Uterus (tissue), 4 donors: ENCODE measurements around the gene CRYBA2. TPM values are rescaled to one million over a fixed set of nuclear protein-coding genes. Genes with fewer than 3 reads are reported as not detected.

ENCODE experiments used
- DNase-seq, 2 donors: peaks; one replicate each; pipeline ENCODE4 v3.0.0-alpha.2; 2019 to 2020
- H3K27ac ChIP-seq, 2 donors: fragments of 200-600 bp; sonication (generic); 1 replicate in 1 of 2; 2 replicates in 1 of 2; pipeline ENCODE4 v1.5.1; 2016 to 2018
- H3K27me3 ChIP-seq, 2 donors: fragments of 200-600 bp; sonication (generic); one replicate each; pipeline ENCODE4 v1.5.1; 2018 to 2019; ENCODE audit warnings: control low read depth in 1 of 2
- H3K36me3 ChIP-seq, 2 donors: fragments of 200-600 bp; sonication (generic); one replicate each; pipeline ENCODE4 v1.5.1; 2019; ENCODE audit warnings: control low read depth in 1 of 2
- H3K4me1 ChIP-seq, 2 donors: fragments of 200-600 bp; sonication (generic); one replicate each; pipeline ENCODE4 v1.5.1; 2018 to 2019; ENCODE audit warnings: control low read depth in 1 of 2
- H3K4me3 ChIP-seq, 2 donors: fragments of 200-600 bp; sonication (generic); 1 replicate in 1 of 2; 2 replicates in 1 of 2; pipeline ENCODE4 v1.5.1; 2018 to 2019; ENCODE audit warnings: mild to moderate bottlenecking in 1 of 2
- H3K9me3 ChIP-seq, 2 donors: fragments of 200-600 bp; sonication (generic); one replicate each; pipeline ENCODE4 v1.5.1; 2019; ENCODE audit warnings: control low read depth in 1 of 2
- CTCF ChIP-seq, 4 experiments: fragments of 200-600 bp in 2 of 4; fragments of 450-650 bp in 2 of 4; sonication (generic) in 2 of 4; IDR thresholded peaks; one replicate each; pipeline ENCODE4 v1.5.1; 2016 to 2019; ENCODE audit warnings: antibody characterized with exemption in 4 of 4, mild to moderate bottlenecking in 2 of 4, moderate library complexity in 1 of 4
- POLR2A ChIP-seq, 2 donors: fragments of 450-650 bp; IDR thresholded peaks; one replicate each; pipeline ENCODE4 v1.6.1; 2016; ENCODE audit warnings: antibody characterized with exemption in 2 of 2, mild to moderate bottlenecking in 1 of 2, moderate library complexity in 1 of 2
- intact Hi-C: fragments of 100-400 bp; cut with DNase I; formaldehyde crosslinking; loops from one replicate; pipeline ENCODE4 v1.15.1; 2023; ENCODE audit warnings: low total_unique reads
- total RNA-seq, 4 donors: library from RNA; depleted of rRNA in 3 of 4; stranded (reverse); fragments of >200 nt in 3 of 4; gene quantifications; one replicate each; pipeline versions ENCODE4 v1.1.0 to v1.2.4, GENCODE V29; 2014 to 2023
- donor health status: DM: yes; HTN: yes; CAD: no.

CRYBA2 gene
- total RNA-seq, 4 donors from 2014 or later, result not detected

- Histone ChIP-seq H3K27ac (no peak overlapping the region), H3K36me3 (no peaks in the 10 kb centered on the region), H3K9me3 (no peaks in the 10 kb centered on the region), H3K4me3 (no peak overlapping the region), H3K27me3 (peaks cover 0 to 8% of the 10 kb centered on the region in 2 donors), H3K4me1 (no peaks in the 10 kb centered on the region)
- intact Hi-C loops, result no loop called here
- no peak for DNase-seq
- TF ChIP-seq POLR2A (IDR thresholded peaks at IDR 0.05) (no peak), CTCF (IDR thresholded peaks at IDR 0.05) (no peak)
Observed at GRCh38 chr2:219038600-219038999, 45.4 kb upstream of the CRYBA2 start.

- H3K27me3 ChIP-seq, result peaks cover 0 to 8% of the 10 kb centered on the region in 2 donors
Observed at GRCh38 chr2:219037783-219038499, 44.7 kb upstream of the CRYBA2 start.

GRCh38 chr2:219035942-219036341, 42.7 kb upstream of the CRYBA2 start:
- no peak overlapping the region for H3K27ac ChIP-seq
- H3K4me3 ChIP-seq, result no peak overlapping the region
- DNase-seq, result no peak
- intact Hi-C loops, result no loop called here
- no peak for TF ChIP-seq CTCF (IDR thresholded peaks at IDR 0.05)
- no peak for TF ChIP-seq POLR2A (IDR thresholded peaks at IDR 0.05)
- H3K9me3 ChIP-seq, result no peaks in the 10 kb centered on the region
- no peaks in the 10 kb centered on the region for H3K4me1 ChIP-seq
- peaks cover 0 to under 1% of the 10 kb centered on the region in 2 donors for H3K27me3 ChIP-seq
- no peaks in the 10 kb centered on the region for H3K36me3 ChIP-seq

More at GRCh38 chr2:219037783-219038499, 44.7 kb upstream of the CRYBA2 start:
- no peak overlapping the region for H3K4me3 ChIP-seq
- no peaks in the 10 kb centered on the region for H3K9me3 ChIP-seq
- no peaks in the 10 kb centered on the region for H3K36me3 ChIP-seq
- no peaks in the 10 kb centered on the region for H3K4me1 ChIP-seq
- no peak overlapping the region for H3K27ac ChIP-seq
- no peak for DNase-seq
- TF ChIP-seq POLR2A (IDR thresholded peaks at IDR 0.05) (no peak), CTCF (IDR thresholded peaks at IDR 0.05) (no peak)
- intact Hi-C loops, result no loop called here

GRCh38 chr2:219034823-219035222, 41.6 kb upstream of the CRYBA2 start:
- no peak for DNase-seq
- H3K27ac ChIP-seq, result no peak overlapping the region
- intact Hi-C loops, result no loop called here
- no peaks in the 10 kb centered on the region for H3K36me3 ChIP-seq
- H3K4me3 ChIP-seq, result no peak overlapping the region
- no peaks in the 10 kb centered on the region for H3K4me1 ChIP-seq
- H3K9me3 ChIP-seq, result no peaks in the 10 kb centered on the region
- no peaks in the 10 kb centered on the region for H3K27me3 ChIP-seq
- TF ChIP-seq POLR2A (IDR thresholded peaks at IDR 0.05), result no peak
- no peak for TF ChIP-seq CTCF (IDR thresholded peaks at IDR 0.05)

DNA sequence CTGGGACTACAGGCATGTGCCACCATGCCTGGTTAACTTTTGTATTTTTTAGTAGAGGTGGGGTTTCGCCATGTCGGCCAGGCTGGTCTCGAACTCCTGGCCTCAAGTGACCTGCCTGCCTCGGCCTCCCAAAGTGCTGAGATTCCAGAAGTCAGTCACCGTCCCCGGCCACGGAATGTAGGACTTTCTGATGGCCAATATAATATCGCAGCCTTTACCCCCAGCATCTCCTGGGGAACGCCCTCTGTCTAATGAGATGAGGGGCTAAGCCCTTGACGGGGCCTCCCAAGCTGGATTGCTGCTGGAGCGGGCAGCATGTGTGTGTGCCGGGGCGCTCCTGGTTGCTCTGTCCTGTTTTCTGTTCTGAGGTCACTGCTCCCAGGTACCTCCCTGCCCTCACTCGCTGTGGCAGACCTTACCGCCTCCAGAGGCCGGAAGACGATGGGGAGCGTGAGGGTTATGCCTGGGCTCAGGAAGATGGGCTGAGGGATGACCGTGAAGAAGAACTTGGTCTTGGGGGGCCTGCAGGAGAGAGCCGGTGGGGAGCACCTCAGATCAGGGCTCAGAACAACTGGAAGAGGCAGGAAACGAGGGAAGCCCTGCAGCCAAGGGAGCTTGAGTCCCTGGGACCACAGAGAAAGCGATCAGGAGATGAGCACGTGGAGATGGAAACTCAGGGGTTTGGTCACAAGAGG, 39.0 kb upstream of the CRYBA2 start:
- intact Hi-C loops, result no loop called here
- TF ChIP-seq POLR2A (IDR thresholded peaks at IDR 0.05) (no peak), CTCF (IDR thresholded peaks at IDR 0.05) (no peak)
- Histone ChIP-seq H3K4me3 (no peak overlapping the region), H3K27me3 (no peaks in the 10 kb centered on the region), H3K27ac (no peak overlapping the region), H3K36me3 (no peaks in the 10 kb centered on the region), H3K4me1 (no peaks in the 10 kb centered on the region), H3K9me3 (no peaks in the 10 kb centered on the region)
- no peak for DNase-seq
